GM12878 (cell line): ENCODE results near the gene ERCC4. TPM values are rescaled to one million over a fixed set of nuclear protein-coding genes. Genes with fewer than 3 reads are reported as not detected.

Source experiments
- ATAC-seq: fragments of 200-7000 bp; cut with Tn5 transposase; 3 replicates; pipeline ENCODE4 v1.9.1; 2020; ENCODE audit warnings: mild to moderate bottlenecking, moderate library complexity
- BruUV-seq: library from RNA; stranded (reverse); fragments of 400-500 nt; replicated peaks from 2 replicates; lab custom pipeline; 2021; lab: Mats Ljungman, UMichigan
- CTCF ChIA-PET: fragments of 300-600 bp; sonication (Branson Sonifier 250); formaldehyde crosslinking; extraction: SDS; loops from one replicate; lab custom pipeline; 2021; ENCODE audit warnings: inconsistent platforms; lab: Yijun Ruan, JAX
- POLR2A ChIA-PET: fragments of 350-600 bp; formaldehyde crosslinking; extraction: SDS; loops from one replicate; lab custom pipeline; 2021; ENCODE audit warnings: inconsistent platforms; lab: Charles Lee
- RAD21 ChIA-PET: fragments of 300-600 bp; sonication (Branson Sonifier 250); formaldehyde crosslinking; loops from one replicate; lab custom pipeline; 2023; ENCODE audit warnings: antibody characterized with exemption; ENCODE audit not compliant: unreplicated experiment; lab: Charles Lee
- SMC1A ChIA-PET: fragments of 300-600 bp; sonication (Branson Sonifier 250); formaldehyde crosslinking; loops from one replicate; lab custom pipeline; 2023; ENCODE audit not compliant: unreplicated experiment, uncharacterized antibody; lab: Charles Lee
- DNase-seq: peaks from one replicate; pipeline ENCODE4 v3.0.0-alpha.2; 2011; ENCODE audit warnings: low read depth, low spot score
- FAIRE-seq: peaks from 3 replicates; lab custom pipeline; 2011; peaks lifted over from hg19 to GRCh38; lab: Jason Lieb, UNC
- H2AFZ ChIP-seq: 2 replicates; pipeline ENCODE4 v1.6.0; 2011; ENCODE audit warnings: low read depth, low read length, control low read depth; ENCODE audit not compliant: control insufficient read depth
- H3K27ac ChIP-seq: 2 replicates; pipeline ENCODE4 v1.5.1; 2011; ENCODE audit warnings: control low read depth; ENCODE audit not compliant: control insufficient read depth, insufficient read depth
- H3K27me3 ChIP-seq, 2 experiments: replicated peaks in 1 of 2; 2 replicates each; pipeline versions ENCODE4 v1.6.0 to v1.6.1; 2011; ENCODE audit warnings: low read length in 1 of 2; ENCODE audit not compliant: control insufficient read depth in 2 of 2, insufficient read depth in 2 of 2
- H3K36me3 ChIP-seq, 2 experiments: 2 replicates each; pipeline ENCODE4 v1.5.1; 2011; ENCODE audit warnings: low read length in 1 of 2; ENCODE audit not compliant: control insufficient read depth in 2 of 2, insufficient read depth in 2 of 2
- H3K4me1 ChIP-seq: 2 replicates; pipeline ENCODE4 v1.6.1; 2011; ENCODE audit warnings: mild to moderate bottlenecking, low read length, moderate library complexity, mixed read lengths; ENCODE audit not compliant: control insufficient read depth, insufficient read depth
- H3K4me2 ChIP-seq: 2 replicates; pipeline ENCODE4 v1.6.0; 2011; ENCODE audit warnings: control low read depth; ENCODE audit not compliant: control insufficient read depth, insufficient read depth
- H3K4me3 ChIP-seq: fragments of 200-600 bp; sonication (generic); 2 replicates; pipeline ENCODE4 v1.5.1; 2016
- H3K79me2 ChIP-seq: 2 replicates; pipeline ENCODE4 v1.6.0; 2011; ENCODE audit warnings: low read length; ENCODE audit not compliant: control insufficient read depth, insufficient read depth
- H3K9ac ChIP-seq: 2 replicates; pipeline ENCODE4 v1.8.0; 2011; ENCODE audit warnings: low read length, control low read depth, mixed read lengths; ENCODE audit not compliant: control insufficient read depth, insufficient read depth
- H3K9me3 ChIP-seq: replicated peaks from 3 replicates; pipeline ENCODE4 v1.5.1; 2011; ENCODE audit warnings: mild to moderate bottlenecking, low read length; ENCODE audit not compliant: control insufficient read depth, insufficient read depth
- H4K20me1 ChIP-seq: 2 replicates; pipeline ENCODE4 v1.6.0; 2011; ENCODE audit not compliant: control insufficient read depth, insufficient read depth
- BACH1 ChIP-seq: fragments of 450-650 bp; IDR thresholded peaks from 2 replicates; pipeline ENCODE4 v1.6.1; 2017; ENCODE audit warnings: mild to moderate bottlenecking, borderline replicate concordance
- KLF5 ChIP-seq: fragments of 450-650 bp; IDR thresholded peaks from 2 replicates; pipeline ENCODE4 v1.6.1; 2014; ENCODE audit warnings: mild to moderate bottlenecking; ENCODE audit not compliant: partially characterized antibody
- LARP7 ChIP-seq: fragments of 450-650 bp; IDR thresholded peaks from 2 replicates; pipeline ENCODE4 v1.6.1; 2017; ENCODE audit warnings: mild to moderate bottlenecking
- MTA2 ChIP-seq: fragments of 450-650 bp; IDR thresholded peaks from 2 replicates; pipeline ENCODE4 v1.6.1; 2016; ENCODE audit warnings: low read depth, mild to moderate bottlenecking, moderate library complexity
- NR2F1 ChIP-seq: fragments of 450-650 bp; conservative IDR thresholded peaks from 2 replicates; pipeline ENCODE4 v1.6.1; 2017; ENCODE audit warnings: mild to moderate bottlenecking
- POLR2A ChIP-seq: IDR thresholded peaks from 2 replicates; pipeline ENCODE4 v1.6.1; 2011; ENCODE audit warnings: low read depth, mild to moderate bottlenecking, low read length
- RCOR1 ChIP-seq: conservative IDR thresholded peaks from 2 replicates; pipeline ENCODE4 v1.6.1; 2012; ENCODE audit warnings: low read depth, low read length, improper control_type of control experiment
- SMAD1 ChIP-seq: fragments of 450-650 bp; IDR thresholded peaks from 2 replicates; pipeline ENCODE4 v1.6.1; 2018; ENCODE audit warnings: mild to moderate bottlenecking, low read depth; ENCODE audit not compliant: partially characterized antibody
- SMAD5 ChIP-seq: IDR thresholded peaks from 2 replicates; pipeline ENCODE4 v1.6.1; 2016; ENCODE audit warnings: antibody characterized with exemption, low read depth
- SREBF1 ChIP-seq: IDR thresholded peaks from 2 replicates; pipeline ENCODE4 v1.6.1; 2012; ENCODE audit warnings: mild to moderate bottlenecking, low read length
- SREBF2 ChIP-seq: IDR thresholded peaks from 2 replicates; pipeline ENCODE4 v1.6.1; 2012; ENCODE audit warnings: mild to moderate bottlenecking, low read length
- WGBS: methylation state at CpG from one replicate; pipeline ENCODE4 v1.1.6; 2016; ENCODE audit warnings: low lambda C conversion rate; ENCODE audit not compliant: insufficient replicate concordance, insufficient coverage; ENCODE audit errors: missing lambda C conversion rate; 5-methylcytosine and 5-hydroxymethylcytosine counted together
- in situ Hi-C: fragments of 300-500 bp; cut with MboI; formaldehyde crosslinking; loops from 9 replicates; pipeline ENCODE4 v1.14.3; 2018; ENCODE audit warnings: mixed read lengths
- intact Hi-C: fragments of 100-400 bp; cut with micrococcal nuclease; formaldehyde crosslinking; loops from one replicate; pipeline ENCODE4 v1.14.2; 2022; ENCODE audit not compliant: unreplicated experiment
- polyA plus RNA-seq, 11 experiments: library from polyadenylated mRNA; depleted of rRNA in 4 of 11; unstranded in 6 of 11; stranded (reverse) in 5 of 11; fragments of >200 nt; fragmentation: Nextera tagmentation in 4 of 11; fragmentation: Illumina TruSeq in 1 of 11; extraction: Ambion mirVana in 4 of 11; extraction: Trizol in 1 of 11; gene quantifications; 1 replicate in 1 of 11; 2 replicates in 10 of 11; pipeline versions ENCODE4 v1.2.1 to v1.2.3, GENCODE V29; 2011 to 2016; ENCODE audit warnings: inconsistent platforms in 2 of 11, missing spikeins in 2 of 11, low read depth in 1 of 11
- total RNA-seq, 4 experiments: library from RNA; depleted of rRNA in 3 of 4; stranded (reverse); fragments of >200 nt in 3 of 4; fragmentation: Illumina TruSeq in 1 of 4; extraction: Trizol in 1 of 4; gene quantifications; 2 replicates each; pipeline versions ENCODE4 v1.2.1 to v1.2.3, GENCODE V29; 2013 to 2021
- TF ChIP-seq, protein P1 (sequence below): fragments of 450-650 bp; IDR thresholded peaks from 2 replicates; pipeline ENCODE4 v1.6.1; 2017; ENCODE audit warnings: mild to moderate bottlenecking
- TF ChIP-seq, protein P2 (sequence below): fragments of 150-350 bp; IDR thresholded peaks from 2 replicates; pipeline ENCODE4 v1.6.1; 2016; ENCODE audit warnings: low read depth, low read length

ERCC4 gene
- total and polyA plus RNA-seq, 10 of the 15 experiments (the other 5 are each of a cell fraction or from before 2014, with no cell fraction given), result 4.7 to 24.6 (median 8.9) TPM

DNA sequence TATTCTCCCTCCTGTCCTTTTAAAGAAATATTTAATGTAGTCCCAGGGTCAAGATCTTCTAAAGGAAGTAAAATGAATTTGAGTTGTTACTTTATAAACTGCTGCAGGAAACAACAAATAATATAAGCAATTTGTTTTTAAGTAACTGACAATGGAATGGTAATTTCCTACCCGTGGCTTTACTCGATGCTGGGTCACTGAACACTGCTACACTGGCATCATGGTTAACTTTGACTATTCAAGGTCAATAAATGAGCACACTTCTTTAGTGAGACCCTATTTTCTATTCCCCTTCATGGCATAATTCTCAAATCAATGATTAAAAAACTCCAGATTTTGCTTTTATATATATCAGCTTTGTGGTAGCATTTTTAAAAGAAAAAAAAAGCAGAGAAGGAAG is 22.1 kb upstream of the ERCC4 start:
- Histone ChIP-seq H3K27me3 (no peaks in the 10 kb centered on the region), H3K9ac (no peak overlapping the region), H3K27ac (no peak overlapping the region), H3K36me3 (no peaks in the 10 kb centered on the region), H3K4me3 (no peak overlapping the region), H3K4me1 (no peaks in the 10 kb centered on the region), H4K20me1 (no peaks in the 10 kb centered on the region), H3K79me2 (no peaks in the 10 kb centered on the region), H3K4me2 (no peak overlapping the region), H3K9me3 (no peaks in the 10 kb centered on the region; the same call in 2 of the 3 replicates), H2AFZ (no peak overlapping the region)
- intact Hi-C loops (no loop called here), in situ Hi-C loops (no loop called here)
- FAIRE-seq, result no peak
- ChIA-PET SMC1A (interaction anchor here (1.7 to 1.8 kb wide), 2 partner anchors 22 to 33 kb away, joined by 3 to 5 read pairs; no protein-coding TSS in a partner anchor), POLR2A (no interaction called here), CTCF (interaction anchor here (1.4 kb wide), 1 partner anchor 22 kb away, joined by 3 read pairs; the partner anchor contains the start of gene ERCC4), RAD21 (interaction anchor here (0.6 kb wide), 1 partner anchor 1750 kb away, joined by 3 read pairs; no protein-coding TSS in a partner anchor)
- no peak for DNase-seq
- TF ChIP-seq SMAD1 (no peak), NR2F1 (no peak), KLF5 (no peak), SREBF1 (no peak), POLR2A (no peak), RCOR1 (no peak), LARP7 (no peak), SREBF2 (no peak), BACH1 (no peak), SMAD5 (no peak), MTA2 (no peak)
- TF ChIP-seq, protein P1, sequence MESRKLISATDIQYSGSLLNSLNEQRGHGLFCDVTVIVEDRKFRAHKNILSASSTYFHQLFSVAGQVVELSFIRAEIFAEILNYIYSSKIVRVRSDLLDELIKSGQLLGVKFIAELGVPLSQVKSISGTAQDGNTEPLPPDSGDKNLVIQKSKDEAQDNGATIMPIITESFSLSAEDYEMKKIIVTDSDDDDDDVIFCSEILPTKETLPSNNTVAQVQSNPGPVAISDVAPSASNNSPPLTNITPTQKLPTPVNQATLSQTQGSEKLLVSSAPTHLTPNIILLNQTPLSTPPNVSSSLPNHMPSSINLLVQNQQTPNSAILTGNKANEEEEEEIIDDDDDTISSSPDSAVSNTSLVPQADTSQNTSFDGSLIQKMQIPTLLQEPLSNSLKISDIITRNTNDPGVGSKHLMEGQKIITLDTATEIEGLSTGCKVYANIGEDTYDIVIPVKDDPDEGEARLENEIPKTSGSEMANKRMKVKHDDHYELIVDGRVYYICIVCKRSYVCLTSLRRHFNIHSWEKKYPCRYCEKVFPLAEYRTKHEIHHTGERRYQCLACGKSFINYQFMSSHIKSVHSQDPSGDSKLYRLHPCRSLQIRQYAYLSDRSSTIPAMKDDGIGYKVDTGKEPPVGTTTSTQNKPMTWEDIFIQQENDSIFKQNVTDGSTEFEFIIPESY, result no peak
- TF ChIP-seq, protein P2, sequence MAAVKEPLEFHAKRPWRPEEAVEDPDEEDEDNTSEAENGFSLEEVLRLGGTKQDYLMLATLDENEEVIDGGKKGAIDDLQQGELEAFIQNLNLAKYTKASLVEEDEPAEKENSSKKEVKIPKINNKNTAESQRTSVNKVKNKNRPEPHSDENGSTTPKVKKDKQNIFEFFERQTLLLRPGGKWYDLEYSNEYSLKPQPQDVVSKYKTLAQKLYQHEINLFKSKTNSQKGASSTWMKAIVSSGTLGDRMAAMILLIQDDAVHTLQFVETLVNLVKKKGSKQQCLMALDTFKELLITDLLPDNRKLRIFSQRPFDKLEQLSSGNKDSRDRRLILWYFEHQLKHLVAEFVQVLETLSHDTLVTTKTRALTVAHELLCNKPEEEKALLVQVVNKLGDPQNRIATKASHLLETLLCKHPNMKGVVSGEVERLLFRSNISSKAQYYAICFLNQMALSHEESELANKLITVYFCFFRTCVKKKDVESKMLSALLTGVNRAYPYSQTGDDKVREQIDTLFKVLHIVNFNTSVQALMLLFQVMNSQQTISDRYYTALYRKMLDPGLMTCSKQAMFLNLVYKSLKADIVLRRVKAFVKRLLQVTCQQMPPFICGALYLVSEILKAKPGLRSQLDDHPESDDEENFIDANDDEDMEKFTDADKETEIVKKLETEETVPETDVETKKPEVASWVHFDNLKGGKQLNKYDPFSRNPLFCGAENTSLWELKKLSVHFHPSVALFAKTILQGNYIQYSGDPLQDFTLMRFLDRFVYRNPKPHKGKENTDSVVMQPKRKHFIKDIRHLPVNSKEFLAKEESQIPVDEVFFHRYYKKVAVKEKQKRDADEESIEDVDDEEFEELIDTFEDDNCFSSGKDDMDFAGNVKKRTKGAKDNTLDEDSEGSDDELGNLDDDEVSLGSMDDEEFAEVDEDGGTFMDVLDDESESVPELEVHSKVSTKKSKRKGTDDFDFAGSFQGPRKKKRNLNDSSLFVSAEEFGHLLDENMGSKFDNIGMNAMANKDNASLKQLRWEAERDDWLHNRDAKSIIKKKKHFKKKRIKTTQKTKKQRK, result no peak
- WGBS, result 0% methylated on average over 2 of the region's 2 CpGs
- no TSS peak for BruUV-seq
- ATAC-seq, result no peak
